A673 (cell line): ENCODE results near the gene ADCY4.

ENCODE experiments used
- EZH2 ChIP-seq: fragments of 200-600 bp; sonication (generic); IDR thresholded peaks from 2 replicates; pipeline ENCODE4 v1.6.1; 2017; ENCODE audit warnings: borderline replicate concordance, low read depth, mild to moderate bottlenecking, mixed read lengths, antibody characterized with exemption, low read length; ENCODE audit not compliant: poor library complexity, severe bottlenecking
- TF ChIP-seq, protein P1 (sequence below): fragments of 300-800, 200-600 bp; sonication (generic); conservative IDR thresholded peaks from 2 replicates; pipeline ENCODE4 v1.5.1; 2017; ENCODE audit warnings: low read depth, mild to moderate bottlenecking, antibody characterized with exemption, low read length, moderate library complexity, mixed read lengths

DNA sequence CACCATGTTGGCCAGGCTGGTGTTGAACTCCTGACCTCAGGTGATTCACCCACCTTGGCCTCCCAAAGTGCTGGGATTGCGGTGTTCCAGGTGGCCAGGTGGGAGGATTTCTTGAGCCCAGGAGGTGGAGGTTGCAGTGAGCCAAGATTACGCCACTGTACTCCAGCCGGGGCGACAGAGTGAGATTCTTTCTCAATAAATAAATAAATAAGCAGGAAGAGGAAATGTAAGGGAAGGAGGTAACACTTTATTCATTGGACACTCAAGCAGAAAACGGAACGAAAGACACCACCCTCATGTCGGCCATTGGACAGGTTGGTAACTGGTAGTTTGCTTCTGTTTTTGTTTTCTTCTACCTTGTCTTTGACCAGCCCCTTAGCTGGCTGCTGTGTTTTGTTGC is 20.1 kb upstream of the ADCY4 start:
- TF ChIP-seq, protein P1, sequence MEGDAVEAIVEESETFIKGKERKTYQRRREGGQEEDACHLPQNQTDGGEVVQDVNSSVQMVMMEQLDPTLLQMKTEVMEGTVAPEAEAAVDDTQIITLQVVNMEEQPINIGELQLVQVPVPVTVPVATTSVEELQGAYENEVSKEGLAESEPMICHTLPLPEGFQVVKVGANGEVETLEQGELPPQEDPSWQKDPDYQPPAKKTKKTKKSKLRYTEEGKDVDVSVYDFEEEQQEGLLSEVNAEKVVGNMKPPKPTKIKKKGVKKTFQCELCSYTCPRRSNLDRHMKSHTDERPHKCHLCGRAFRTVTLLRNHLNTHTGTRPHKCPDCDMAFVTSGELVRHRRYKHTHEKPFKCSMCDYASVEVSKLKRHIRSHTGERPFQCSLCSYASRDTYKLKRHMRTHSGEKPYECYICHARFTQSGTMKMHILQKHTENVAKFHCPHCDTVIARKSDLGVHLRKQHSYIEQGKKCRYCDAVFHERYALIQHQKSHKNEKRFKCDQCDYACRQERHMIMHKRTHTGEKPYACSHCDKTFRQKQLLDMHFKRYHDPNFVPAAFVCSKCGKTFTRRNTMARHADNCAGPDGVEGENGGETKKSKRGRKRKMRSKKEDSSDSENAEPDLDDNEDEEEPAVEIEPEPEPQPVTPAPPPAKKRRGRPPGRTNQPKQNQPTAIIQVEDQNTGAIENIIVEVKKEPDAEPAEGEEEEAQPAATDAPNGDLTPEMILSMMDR, result no peak
- no peak for TF ChIP-seq EZH2
